Psoas muscle (tissue), 8 donors: Measurements from ENCODE around the gene C2. TPM values are rescaled to one million over a fixed set of nuclear protein-coding genes. Genes with fewer than 3 reads are reported as not detected.

Experiments
- ATAC-seq, 4 donors: fragments of 200-7000 bp; cut with Tn5 transposase; one replicate each; pipeline ENCODE4 v1.9.1; 2020; ENCODE audit warnings: moderate library complexity in 3 of 4, mild to moderate bottlenecking in 2 of 4
- DNase-seq, 2 donors: peaks; one replicate each; pipeline ENCODE4 v3.0.0-alpha.2; 2020
- H3K27ac ChIP-seq: fragments of 200-600 bp; one replicate; pipeline ENCODE4 v1.8.0; 2022
- H3K27me3 ChIP-seq, 3 donors: fragments of 200-600 bp in 1 of 3; one replicate each; pipeline versions ENCODE4 v1.6.1 to v1.8.0; 2013 to 2022; ENCODE audit warnings: low read length in 2 of 3, mild to moderate bottlenecking in 2 of 3, moderate library complexity in 1 of 3; ENCODE audit not compliant: insufficient read depth in 3 of 3
- H3K36me3 ChIP-seq, 2 donors: fragments of 200-600 bp in 1 of 2; one replicate each; pipeline versions ENCODE4 v1.6.1 to v1.8.0; 2013 to 2022; ENCODE audit warnings: low read depth in 1 of 2, mild to moderate bottlenecking in 1 of 2, moderate library complexity in 1 of 2; ENCODE audit not compliant: insufficient read depth in 1 of 2
- H3K4me1 ChIP-seq: fragments of 200-600 bp; one replicate; pipeline ENCODE4 v1.8.0; 2022
- H3K4me3 ChIP-seq: fragments of 200-600 bp; one replicate; pipeline ENCODE4 v1.8.0; 2022; ENCODE audit warnings: mild to moderate bottlenecking
- H3K9me3 ChIP-seq: fragments of 200-600 bp; one replicate; pipeline ENCODE4 v1.8.0; 2022
- WGBS, 3 donors: extraction: QIAGEN DNeasy Blood & Tissue Kit; methylation state at CpG; one replicate each; pipeline versions ENCODE4 v1.1.6 to v1.1.7; 2013; 5-methylcytosine and 5-hydroxymethylcytosine counted together
- intact Hi-C, 2 donors: fragments of 100-400 bp; cut with DNase I; formaldehyde crosslinking; loops; one replicate each; pipeline versions ENCODE4 v1.11.0 to v1.14.2; 2022
- polyA plus RNA-seq, 3 donors: library from polyadenylated mRNA; stranded (reverse); fragments of 200-250 nt; gene quantifications; one replicate each; pipeline ENCODE4 v1.2.3, GENCODE V29; 2013
- total RNA-seq, 4 donors: library from RNA; stranded (reverse); fragmentation: NEBNext Ultra II Directional in 2 of 4; extraction: Animal tissue kit (Norgen Biotek cat#: 25700) in 2 of 4; gene quantifications; one replicate each; pipeline versions ENCODE4 v1.2.1 to v1.2.4, GENCODE V29; 2021 to 2023
- TF ChIP-seq, protein P1 (sequence below): fragments of 200-600 bp; IDR thresholded peaks from one replicate; pipeline ENCODE4 v1.8.0; 2022; ENCODE audit warnings: antibody characterized with exemption
- donor health status: healthy with polysubstance abuse.
- donor health status: DM: no; HTN: no; CAD: no; lungs with moderate emphysema.
- donor health status: Bipolar disorder and iron deficiency.
- donor health status: healthy.
- donor health status: DM: yes; HTN: yes; CAD: no.
- donor health status: DM: no; HTN: no; CAD: no.
- donor health status: DM: no; HTN: no; CAD: no.
- donor health status: DM: yes; HTN: yes; CAD: no.

Gene C2
- total and polyA plus RNA-seq, 7 donors = 0.77 to 5.5 (median 1.5) TPM

DNA sequence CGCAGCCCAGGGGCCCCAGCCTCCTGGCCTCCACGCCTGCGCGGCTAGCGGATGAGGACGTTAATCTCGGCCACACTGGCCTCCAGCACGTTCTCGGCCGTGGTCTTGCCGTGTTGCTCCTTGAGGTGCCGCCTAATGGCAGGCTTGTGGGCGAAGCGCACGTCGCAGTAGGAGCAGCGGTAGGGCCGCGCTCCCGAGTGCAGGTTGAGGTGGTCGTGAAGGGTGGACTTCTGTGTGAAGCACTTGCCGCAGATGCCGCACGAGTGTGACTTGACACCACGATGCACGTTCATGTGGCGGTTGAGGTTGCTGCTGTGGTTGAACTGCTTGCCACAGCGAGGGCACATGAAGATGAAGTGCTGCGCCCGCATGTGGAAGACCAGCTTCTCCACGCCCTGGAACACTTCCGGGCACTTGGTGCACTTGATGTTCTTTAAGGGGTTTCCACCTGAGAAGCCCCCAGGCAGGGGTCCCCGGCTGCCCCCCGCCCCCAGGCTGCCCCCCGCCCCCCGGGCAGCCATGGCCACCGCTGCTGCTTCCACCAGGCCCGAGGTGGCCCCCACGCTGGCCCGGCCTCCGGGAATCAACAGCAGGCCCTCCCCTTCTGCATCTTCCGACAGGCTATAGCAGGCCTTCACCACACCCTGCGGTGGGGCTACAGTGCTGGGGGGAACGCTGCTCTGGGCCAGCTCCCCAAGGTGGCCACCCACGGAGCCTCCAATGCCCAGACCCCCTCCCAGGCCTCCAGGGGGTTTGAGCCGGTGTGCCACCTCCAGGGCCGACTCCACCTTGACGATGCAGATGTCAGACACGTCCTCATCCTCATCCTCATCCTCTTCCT lies 27.4 kb upstream of the C2 start:
- intact Hi-C loops = loop anchor here (5.0 to 10.0 kb wide), 2 partner anchors 52 to 355 kb away; partner anchors contain the start of genes ATP6V1G2 (in 1 of the 2), DDX39B (in 1 of the 2) and NFKBIL1 (in 1 of the 2)
- H3K36me3 ChIP-seq = peaks cover 0 to 10% of the 10 kb centered on the region in 2 donors
- H3K4me3 ChIP-seq = no peak overlapping the region
- 76 to 81% (median 79%) methylated on average over 42 to 49 of the region's 49 CpGs for WGBS, 3 donors
- no peaks in the 10 kb centered on the region for H3K27me3 ChIP-seq
- no peak overlapping the region for H3K27ac ChIP-seq
- peaks cover 19% of the 10 kb centered on the region for H3K4me1 ChIP-seq
- DNase-seq (no peak), ATAC-seq (no peak)
- TF ChIP-seq, protein P1, sequence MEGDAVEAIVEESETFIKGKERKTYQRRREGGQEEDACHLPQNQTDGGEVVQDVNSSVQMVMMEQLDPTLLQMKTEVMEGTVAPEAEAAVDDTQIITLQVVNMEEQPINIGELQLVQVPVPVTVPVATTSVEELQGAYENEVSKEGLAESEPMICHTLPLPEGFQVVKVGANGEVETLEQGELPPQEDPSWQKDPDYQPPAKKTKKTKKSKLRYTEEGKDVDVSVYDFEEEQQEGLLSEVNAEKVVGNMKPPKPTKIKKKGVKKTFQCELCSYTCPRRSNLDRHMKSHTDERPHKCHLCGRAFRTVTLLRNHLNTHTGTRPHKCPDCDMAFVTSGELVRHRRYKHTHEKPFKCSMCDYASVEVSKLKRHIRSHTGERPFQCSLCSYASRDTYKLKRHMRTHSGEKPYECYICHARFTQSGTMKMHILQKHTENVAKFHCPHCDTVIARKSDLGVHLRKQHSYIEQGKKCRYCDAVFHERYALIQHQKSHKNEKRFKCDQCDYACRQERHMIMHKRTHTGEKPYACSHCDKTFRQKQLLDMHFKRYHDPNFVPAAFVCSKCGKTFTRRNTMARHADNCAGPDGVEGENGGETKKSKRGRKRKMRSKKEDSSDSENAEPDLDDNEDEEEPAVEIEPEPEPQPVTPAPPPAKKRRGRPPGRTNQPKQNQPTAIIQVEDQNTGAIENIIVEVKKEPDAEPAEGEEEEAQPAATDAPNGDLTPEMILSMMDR = no peak
- no peaks in the 10 kb centered on the region for H3K9me3 ChIP-seq

DNA sequence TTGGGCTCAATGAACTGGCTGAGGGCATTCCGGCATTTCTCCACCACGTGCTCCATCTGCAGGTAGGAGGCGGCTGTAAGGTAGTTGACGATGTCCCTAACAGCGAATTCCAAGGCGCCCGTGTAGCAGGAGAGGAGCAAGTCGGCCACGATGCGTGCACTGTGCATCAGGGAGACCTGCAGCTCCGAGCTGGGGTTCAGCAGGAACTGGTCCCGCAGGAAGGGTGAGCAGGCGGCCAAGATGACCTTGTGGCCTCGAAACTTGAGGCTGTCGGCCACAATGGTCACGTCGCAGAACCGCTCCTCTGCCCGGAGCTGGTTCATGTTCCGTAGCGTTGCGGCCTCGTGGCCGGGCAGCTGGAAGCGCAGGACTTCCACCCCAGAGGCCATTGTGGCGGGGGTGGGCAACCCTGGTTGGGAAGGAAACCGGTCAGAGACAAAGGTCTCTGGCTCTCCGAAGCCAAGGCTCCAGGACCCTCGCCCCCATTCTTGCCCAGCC lies 26.6 kb upstream of the C2 start:
- Histone ChIP-seq H3K9me3 (no peaks in the 10 kb centered on the region), H3K36me3 (peaks cover 0 to 1% of the 10 kb centered on the region in 2 donors), H3K27me3 (no peaks in the 10 kb centered on the region), H3K4me3 (peak overlapping the region; percentile 75), H3K4me1 (peaks cover 19% of the 10 kb centered on the region), H3K27ac (peak overlapping the region; percentile 75)
- peak in 2 of 4 donors; percentile 6 to 7 for ATAC-seq
- intact Hi-C loops = loop anchor here in 1 of 2 donors (5.0 kb wide), 1 partner anchor 51 kb away; no protein-coding TSS in a partner anchor
- WGBS, 3 donors = 8 to 26% (median 15%) methylated on average over 28 to 29 of the region's 29 CpGs
- DNase-seq = no peak
- TF ChIP-seq, protein P1 = no peak

DNA sequence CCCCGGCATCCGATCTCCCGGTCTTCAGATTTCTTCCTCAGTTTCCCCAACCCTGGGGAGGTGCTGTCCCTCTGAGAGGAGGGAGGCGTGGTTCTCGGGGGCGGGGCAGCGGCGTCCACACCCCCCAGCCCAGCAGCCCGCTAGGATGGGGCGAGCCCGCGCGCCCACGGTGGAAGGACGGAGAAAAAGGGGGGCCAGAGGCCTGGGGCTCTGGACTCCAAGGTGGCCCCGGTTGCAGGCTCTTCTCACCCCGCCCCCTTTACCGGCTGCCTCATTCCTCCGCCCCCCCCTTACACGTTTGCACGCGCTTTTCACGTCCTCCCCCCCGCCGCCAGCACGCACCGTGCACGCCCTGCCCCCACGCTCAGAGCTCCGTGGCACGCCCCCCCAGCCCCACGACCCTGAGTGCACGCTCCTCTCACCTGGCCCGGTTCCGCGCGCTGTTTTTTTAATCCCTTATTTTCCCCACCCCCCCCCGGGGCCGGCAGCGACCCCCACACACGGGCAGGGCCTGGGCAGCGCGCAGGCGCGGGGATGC lies 26.0 kb upstream of the C2 start:
- Histone ChIP-seq H3K4me1 (peaks cover 19% of the 10 kb centered on the region), H3K9me3 (no peaks in the 10 kb centered on the region), H3K4me3 (peak overlapping the region; percentile 75), H3K36me3 (no peaks in the 10 kb centered on the region), H3K27me3 (no peaks in the 10 kb centered on the region), H3K27ac (peak overlapping the region; percentile 75)
- TF ChIP-seq, protein P1 = no peak
- DNase-seq (peak; percentile 70 to 82), ATAC-seq (peak; percentile 24 to 36 (median 28))
- WGBS, 3 donors = 0 to 1% (median 1%) methylated on average over 24 to 45 of the region's 45 CpGs
- intact Hi-C loops = loop anchor here in 1 of 2 donors (5.0 kb wide), 1 partner anchor 51 kb away; no protein-coding TSS in a partner anchor

DNA sequence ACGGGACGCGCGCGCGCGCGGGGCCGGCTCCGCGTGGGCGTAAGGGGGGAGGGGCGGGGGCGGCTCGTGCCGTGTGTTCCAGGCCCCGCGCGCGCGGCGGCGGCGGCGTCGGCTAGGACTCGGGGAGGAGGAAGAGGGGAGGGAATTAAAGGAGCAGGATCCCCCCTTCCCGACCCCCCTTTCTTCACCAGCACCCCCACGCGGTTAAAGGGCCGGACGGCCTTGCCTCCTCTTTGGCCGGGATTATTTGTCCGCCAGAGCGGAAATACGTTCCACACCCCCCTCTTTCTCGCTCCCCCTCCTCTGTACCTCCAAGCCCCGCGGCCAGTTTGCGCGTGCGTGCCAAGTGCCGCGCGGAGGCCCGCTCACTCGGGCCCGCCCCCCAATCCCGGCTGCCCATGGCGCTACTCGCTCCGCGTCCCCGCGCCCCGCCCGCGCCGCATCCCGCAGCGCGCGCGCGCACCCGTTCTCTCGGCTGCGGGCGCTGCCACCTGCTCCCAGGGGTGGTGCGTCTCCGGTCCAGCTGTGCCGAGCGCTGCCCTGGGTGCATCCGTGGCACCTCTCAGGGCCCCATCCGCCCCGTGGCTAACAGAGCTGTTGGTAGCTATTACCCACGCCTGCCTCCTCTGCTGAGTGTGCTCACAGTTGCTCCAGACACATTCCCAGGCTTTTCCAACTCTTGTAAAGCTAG lies 25.4 kb upstream of the C2 start, which contains the start of gene ZBTB12:
ZBTB12 (minus strand) TSS at position 134 of the 691 bp plus-strand sequence. CDS start 781 bp downstream, outside the sequence.
- Histone ChIP-seq H3K27me3 (no peaks in the 10 kb centered on the region), H3K36me3 (no peaks in the 10 kb centered on the region), H3K9me3 (no peaks in the 10 kb centered on the region), H3K4me3 (peak within 1 kb of the TSS; percentile 75), H3K4me1 (peaks cover 19% of the 10 kb centered on the region), H3K27ac (peak within 1 kb of the TSS; percentile 75)
- TF ChIP-seq, protein P1 = no peak
- intact Hi-C loops = loop anchor here (2.0 to 5.0 kb wide), 2 partner anchors 50 to 51 kb away; no protein-coding TSS in a partner anchor
- DNase-seq (peak; percentile 91 to 93), ATAC-seq (peak; percentile 75 to 81 (median 78))
- 0 to 1% (median 0%) methylated on average over 36 to 76 of the region's 77 CpGs for WGBS, 3 donors
